SK-N-SH treated with all-trans-retinoic acid at 6 μM for 48 hours (cell line): ENCODE data around the gene KRT85.

Experiments
- ATAC-seq: fragments of 200-7000 bp; cut with Tn5 transposase; 3 replicates; pipeline ENCODE4 v1.9.1; 2020; ENCODE audit warnings: mild to moderate bottlenecking, moderate library complexity
- BACH2 ChIP-seq: fragments of 250-450 bp; sonication (Bioruptor Pico); IDR thresholded peaks from 2 replicates; pipeline ENCODE4 v1.9.0; 2021; ENCODE audit warnings: mild to moderate bottlenecking, borderline replicate concordance
- CREB5 ChIP-seq: fragments of 250-450 bp; sonication (Bioruptor Pico); IDR thresholded peaks from 2 replicates; pipeline ENCODE4 v1.5.1; 2020; ENCODE audit warnings: low read depth, mild to moderate bottlenecking, moderate library complexity
- CSDC2 ChIP-seq: fragments of 250-450 bp; sonication (Bioruptor Pico); IDR thresholded peaks from 2 replicates; pipeline ENCODE4 v1.5.0; 2020; ENCODE audit warnings: mild to moderate bottlenecking, moderate library complexity
- CSRNP3 ChIP-seq: fragments of 250-450 bp; sonication (Bioruptor Pico); IDR thresholded peaks from 2 replicates; pipeline ENCODE4 v1.5.1; 2021; ENCODE audit warnings: mild to moderate bottlenecking, moderate library complexity
- ESRRG ChIP-seq: fragments of 250-450 bp; sonication (Bioruptor Pico); IDR thresholded peaks from 2 replicates; pipeline ENCODE4 v1.6.1; 2021; ENCODE audit warnings: mild to moderate bottlenecking
- GLIS3 ChIP-seq: fragments of 250-450 bp; sonication (Bioruptor Pico); IDR thresholded peaks from 2 replicates; pipeline ENCODE4 v1.5.0; 2020; ENCODE audit warnings: mild to moderate bottlenecking, moderate library complexity
- OSR1 ChIP-seq: fragments of 250-450 bp; sonication (Bioruptor Pico); IDR thresholded peaks from 2 replicates; pipeline ENCODE4 v1.8.0; 2022; ENCODE audit warnings: moderate library complexity, mild to moderate bottlenecking, inconsistent platforms
- PATZ1 ChIP-seq: fragments of 250-450 bp; sonication (Bioruptor Pico); IDR thresholded peaks from 2 replicates; pipeline ENCODE4 v1.8.0; 2020; ENCODE audit warnings: mild to moderate bottlenecking, moderate library complexity, borderline replicate concordance
- PPARA ChIP-seq: fragments of 250-450 bp; sonication (Bioruptor Pico); IDR thresholded peaks from 2 replicates; pipeline ENCODE4 v1.5.0; 2020; ENCODE audit warnings: mild to moderate bottlenecking, borderline replicate concordance
- RARB ChIP-seq: fragments of 250-450 bp; sonication (Bioruptor Pico); IDR thresholded peaks from 2 replicates; pipeline ENCODE4 v1.8.0; 2021; ENCODE audit warnings: mild to moderate bottlenecking, moderate library complexity
- SNAI2 ChIP-seq: fragments of 250-450 bp; sonication (Bioruptor Pico); IDR thresholded peaks from 2 replicates; pipeline ENCODE4 v1.5.0; 2020; ENCODE audit warnings: mild to moderate bottlenecking, moderate library complexity
- TCF4 ChIP-seq: fragments of 250-450 bp; sonication (Bioruptor Pico); IDR thresholded peaks from 2 replicates; pipeline ENCODE4 v1.8.0; 2021; ENCODE audit warnings: mild to moderate bottlenecking, moderate library complexity, borderline replicate concordance
- TOX ChIP-seq: fragments of 250-450 bp; sonication (Bioruptor Pico); IDR thresholded peaks from 2 replicates; pipeline ENCODE4 v1.8.0; 2021; ENCODE audit warnings: mild to moderate bottlenecking, moderate library complexity, borderline replicate concordance
- ZC3H10 ChIP-seq: fragments of 250-450 bp; sonication (Bioruptor Pico); IDR thresholded peaks from 2 replicates; pipeline ENCODE4 v1.5.1; 2021; ENCODE audit warnings: mild to moderate bottlenecking, moderate library complexity
- ZFP3 ChIP-seq: fragments of 250-450 bp; sonication (Bioruptor Pico); IDR thresholded peaks from 2 replicates; pipeline ENCODE4 v1.5.0; 2020; ENCODE audit warnings: mild to moderate bottlenecking, moderate library complexity
- ZFP30 ChIP-seq: fragments of 450-650 bp; formaldehyde crosslinking; IDR thresholded peaks from 2 replicates; pipeline ENCODE4 v1.5.0; 2022; ENCODE audit warnings: mild to moderate bottlenecking, moderate library complexity
- ZNF70 ChIP-seq: fragments of 450-650 bp; formaldehyde crosslinking; IDR thresholded peaks from 2 replicates; pipeline ENCODE4 v1.5.0; 2020; ENCODE audit warnings: mild to moderate bottlenecking, moderate library complexity
- ZNF8 ChIP-seq: fragments of 450-650 bp; formaldehyde crosslinking; IDR thresholded peaks from 2 replicates; pipeline ENCODE4 v1.5.0; 2020; ENCODE audit warnings: mild to moderate bottlenecking, moderate library complexity
- TF ChIP-seq, protein P1 (sequence below): fragments of 250-450 bp; sonication (Bioruptor Pico); IDR thresholded peaks from 2 replicates; pipeline ENCODE4 v1.8.0; 2021; ENCODE audit warnings: low read depth, mild to moderate bottlenecking, moderate library complexity, borderline replicate concordance
- TF ChIP-seq, protein P2 (sequence below): fragments of 250-450 bp; sonication (Bioruptor Pico); IDR thresholded peaks from 2 replicates; pipeline ENCODE4 v1.5.0; 2020; ENCODE audit warnings: mild to moderate bottlenecking, moderate library complexity

Gene KRT85

GRCh38 chr12:52352951-52353350, 14.3 kb downstream of the KRT85 start:
- TF ChIP-seq ZFP3 (CRISPR knock-in tag) = no peak
- TF ChIP-seq, all 23 proteins: peak for 0
- no peak for ATAC-seq

- TF ChIP-seq CSRNP3 (CRISPR knock-in tag) (no peak), ZFP30 (CRISPR knock-in tag) (no peak), RARB (CRISPR knock-in tag) (no peak), SNAI2 (CRISPR knock-in tag) (no peak), GLIS3 (CRISPR knock-in tag) (no peak), TCF4 (CRISPR knock-in tag) (no peak), PPARA (CRISPR knock-in tag) (no peak), PATZ1 (no peak), BACH2 (no peak), CSDC2 (no peak), ZNF8 (no peak), TOX (CRISPR knock-in tag) (no peak), ZNF70 (CRISPR knock-in tag) (no peak), OSR1 (CRISPR knock-in tag) (no peak), ZFP3 (CRISPR knock-in tag) (no peak), ZC3H10 (CRISPR knock-in tag) (no peak), CREB5 (CRISPR knock-in tag) (no peak), ESRRG (no peak)
- TF ChIP-seq, protein P1, sequence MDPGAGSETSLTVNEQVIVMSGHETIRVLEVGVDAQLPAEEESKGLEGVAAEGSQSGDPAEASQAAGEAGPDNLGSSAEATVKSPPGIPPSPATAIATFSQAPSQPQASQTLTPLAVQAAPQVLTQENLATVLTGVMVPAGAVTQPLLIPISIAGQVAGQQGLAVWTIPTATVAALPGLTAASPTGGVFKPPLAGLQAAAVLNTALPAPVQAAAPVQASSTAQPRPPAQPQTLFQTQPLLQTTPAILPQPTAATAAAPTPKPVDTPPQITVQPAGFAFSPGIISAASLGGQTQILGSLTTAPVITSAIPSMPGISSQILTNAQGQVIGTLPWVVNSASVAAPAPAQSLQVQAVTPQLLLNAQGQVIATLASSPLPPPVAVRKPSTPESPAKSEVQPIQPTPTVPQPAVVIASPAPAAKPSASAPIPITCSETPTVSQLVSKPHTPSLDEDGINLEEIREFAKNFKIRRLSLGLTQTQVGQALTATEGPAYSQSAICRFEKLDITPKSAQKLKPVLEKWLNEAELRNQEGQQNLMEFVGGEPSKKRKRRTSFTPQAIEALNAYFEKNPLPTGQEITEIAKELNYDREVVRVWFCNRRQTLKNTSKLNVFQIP (CRISPR knock-in tag) = no peak
- TF ChIP-seq, protein P2, sequence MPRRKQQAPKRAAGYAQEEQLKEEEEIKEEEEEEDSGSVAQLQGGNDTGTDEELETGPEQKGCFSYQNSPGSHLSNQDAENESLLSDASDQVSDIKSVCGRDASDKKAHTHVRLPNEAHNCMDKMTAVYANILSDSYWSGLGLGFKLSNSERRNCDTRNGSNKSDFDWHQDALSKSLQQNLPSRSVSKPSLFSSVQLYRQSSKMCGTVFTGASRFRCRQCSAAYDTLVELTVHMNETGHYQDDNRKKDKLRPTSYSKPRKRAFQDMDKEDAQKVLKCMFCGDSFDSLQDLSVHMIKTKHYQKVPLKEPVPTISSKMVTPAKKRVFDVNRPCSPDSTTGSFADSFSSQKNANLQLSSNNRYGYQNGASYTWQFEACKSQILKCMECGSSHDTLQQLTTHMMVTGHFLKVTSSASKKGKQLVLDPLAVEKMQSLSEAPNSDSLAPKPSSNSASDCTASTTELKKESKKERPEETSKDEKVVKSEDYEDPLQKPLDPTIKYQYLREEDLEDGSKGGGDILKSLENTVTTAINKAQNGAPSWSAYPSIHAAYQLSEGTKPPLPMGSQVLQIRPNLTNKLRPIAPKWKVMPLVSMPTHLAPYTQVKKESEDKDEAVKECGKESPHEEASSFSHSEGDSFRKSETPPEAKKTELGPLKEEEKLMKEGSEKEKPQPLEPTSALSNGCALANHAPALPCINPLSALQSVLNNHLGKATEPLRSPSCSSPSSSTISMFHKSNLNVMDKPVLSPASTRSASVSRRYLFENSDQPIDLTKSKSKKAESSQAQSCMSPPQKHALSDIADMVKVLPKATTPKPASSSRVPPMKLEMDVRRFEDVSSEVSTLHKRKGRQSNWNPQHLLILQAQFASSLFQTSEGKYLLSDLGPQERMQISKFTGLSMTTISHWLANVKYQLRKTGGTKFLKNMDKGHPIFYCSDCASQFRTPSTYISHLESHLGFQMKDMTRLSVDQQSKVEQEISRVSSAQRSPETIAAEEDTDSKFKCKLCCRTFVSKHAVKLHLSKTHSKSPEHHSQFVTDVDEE (CRISPR knock-in tag) = no peak
- ATAC-seq = no peak
These were observed 15.9 kb downstream of the KRT85 start for GRCh38 chr12:52351196-52352059.

DNA sequence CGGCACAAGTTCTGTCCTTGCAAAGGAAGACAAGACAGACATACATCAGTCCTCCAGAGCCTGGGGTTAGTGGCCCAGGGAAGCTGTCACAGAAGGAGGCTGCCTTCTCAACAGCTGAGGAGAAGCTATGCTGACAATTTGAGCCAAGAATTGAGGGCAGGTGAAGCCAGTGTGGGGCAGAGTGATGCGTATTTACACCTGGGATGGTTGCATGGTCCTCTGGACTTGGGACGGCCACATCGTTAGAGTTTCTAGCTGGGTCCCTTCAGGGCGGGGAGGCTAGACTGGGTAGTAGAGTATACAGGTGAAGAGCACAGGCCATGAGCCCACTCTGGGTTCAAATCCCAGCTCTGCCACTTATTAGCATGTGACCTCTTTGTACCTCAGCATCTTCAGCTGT, 16.5 kb downstream of the KRT85 start:
- no peak for ATAC-seq
- TF ChIP-seq ESRRG (no peak), ZNF8 (no peak), BACH2 (no peak)
- TF ChIP-seq, protein P1 (CRISPR knock-in tag) = no peak
